Activated CD4-positive, alpha-beta T cell treated with anti-CD3 and anti-CD28 coated beads, Interleukin-2, amount 50 U/mL, for 16 hours (primary cell): ENCODE measurements around the gene SMARCB1.
A peak's percentile ranks its signal among the peaks of the same experiment; 100 is the strongest.

Source experiments
- DNase-seq: peaks from one replicate; pipeline ENCODE4 v3.0.0-alpha.2; 2020

Gene SMARCB1

DNA sequence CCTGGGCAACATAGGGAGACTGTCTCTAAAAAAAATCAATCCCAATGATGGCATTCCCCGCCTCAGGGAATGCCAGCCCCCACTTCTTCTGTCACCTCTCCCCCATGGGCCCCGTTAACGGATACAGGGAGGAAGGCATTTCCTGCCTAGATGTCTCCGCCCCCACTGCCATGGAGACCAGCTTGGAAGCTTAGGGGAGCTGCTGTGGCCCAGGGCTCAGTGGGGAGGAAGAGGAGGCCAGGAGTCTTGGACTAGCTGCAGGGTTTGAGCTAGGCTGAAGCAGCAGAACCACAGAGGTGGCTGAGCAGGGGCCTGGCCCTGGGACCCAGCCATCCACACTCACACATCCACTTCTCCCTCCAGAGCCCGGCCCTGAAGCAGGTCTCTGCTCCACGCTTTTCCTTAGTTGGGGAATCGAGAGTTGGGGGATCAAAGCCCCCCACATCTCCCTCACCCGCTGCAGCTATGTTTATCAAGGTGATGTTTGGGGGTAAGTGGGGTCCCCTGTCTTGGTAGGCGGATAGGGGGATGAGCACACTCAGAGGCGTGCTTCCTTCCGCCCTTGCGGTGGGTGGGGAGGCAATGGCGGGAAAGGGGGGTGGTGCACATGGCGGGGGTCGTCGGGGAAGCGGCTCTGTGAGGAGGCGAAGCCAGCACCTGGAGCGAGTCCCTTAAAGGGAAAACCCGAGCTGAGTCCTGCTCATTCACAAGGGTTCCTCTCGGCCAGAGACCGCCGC is 23.8 kb upstream of the SMARCB1 start, which contains the start of gene C22orf15:
C22orf15 (plus strand) TSS at position 149 of the 737 bp plus-strand sequence; CDS start at position 466, 317 bp downstream.
- DNase-seq: no peak

DNA sequence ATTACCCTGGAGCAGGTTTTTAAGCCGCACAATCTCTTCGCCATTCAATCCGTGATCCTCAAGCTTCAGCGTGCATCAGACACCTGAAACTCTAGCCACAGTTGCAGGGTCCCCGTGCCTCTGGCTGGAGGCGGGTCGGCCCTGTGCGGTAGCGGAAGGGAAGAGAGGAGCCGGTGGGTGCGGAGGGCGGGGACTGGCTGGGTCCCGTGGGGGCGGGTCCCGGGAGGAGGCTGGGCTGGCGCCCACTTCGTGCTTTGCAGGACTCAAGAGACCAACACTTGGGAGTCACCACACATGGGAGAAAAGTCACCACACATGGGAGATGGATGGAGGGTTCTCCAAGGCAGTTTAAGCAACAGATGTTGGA is 23.2 kb upstream of the SMARCB1 start:
- DNase-seq: peak; percentile 48

DNA sequence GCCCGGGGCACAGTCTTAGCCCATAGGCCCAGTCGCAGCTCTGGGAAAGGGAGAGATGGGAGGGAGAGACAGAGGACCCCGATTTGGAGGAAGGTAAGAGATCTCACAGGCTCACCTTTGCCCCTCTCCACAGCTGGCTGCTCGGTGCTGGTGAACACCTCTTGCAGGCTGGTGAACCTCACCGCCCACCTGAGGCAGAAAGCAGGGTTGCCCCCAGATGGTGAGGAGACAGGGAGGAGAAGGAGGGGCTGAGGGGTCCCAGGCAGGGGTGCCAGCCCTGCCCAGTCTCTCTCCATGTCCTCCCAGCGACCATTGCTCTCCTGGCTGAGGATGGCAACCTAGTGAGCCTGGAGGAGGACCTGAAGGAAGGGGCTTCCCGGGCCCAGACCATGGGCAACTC is 22.8 kb upstream of the SMARCB1 start:
- no peak for DNase-seq

DNA sequence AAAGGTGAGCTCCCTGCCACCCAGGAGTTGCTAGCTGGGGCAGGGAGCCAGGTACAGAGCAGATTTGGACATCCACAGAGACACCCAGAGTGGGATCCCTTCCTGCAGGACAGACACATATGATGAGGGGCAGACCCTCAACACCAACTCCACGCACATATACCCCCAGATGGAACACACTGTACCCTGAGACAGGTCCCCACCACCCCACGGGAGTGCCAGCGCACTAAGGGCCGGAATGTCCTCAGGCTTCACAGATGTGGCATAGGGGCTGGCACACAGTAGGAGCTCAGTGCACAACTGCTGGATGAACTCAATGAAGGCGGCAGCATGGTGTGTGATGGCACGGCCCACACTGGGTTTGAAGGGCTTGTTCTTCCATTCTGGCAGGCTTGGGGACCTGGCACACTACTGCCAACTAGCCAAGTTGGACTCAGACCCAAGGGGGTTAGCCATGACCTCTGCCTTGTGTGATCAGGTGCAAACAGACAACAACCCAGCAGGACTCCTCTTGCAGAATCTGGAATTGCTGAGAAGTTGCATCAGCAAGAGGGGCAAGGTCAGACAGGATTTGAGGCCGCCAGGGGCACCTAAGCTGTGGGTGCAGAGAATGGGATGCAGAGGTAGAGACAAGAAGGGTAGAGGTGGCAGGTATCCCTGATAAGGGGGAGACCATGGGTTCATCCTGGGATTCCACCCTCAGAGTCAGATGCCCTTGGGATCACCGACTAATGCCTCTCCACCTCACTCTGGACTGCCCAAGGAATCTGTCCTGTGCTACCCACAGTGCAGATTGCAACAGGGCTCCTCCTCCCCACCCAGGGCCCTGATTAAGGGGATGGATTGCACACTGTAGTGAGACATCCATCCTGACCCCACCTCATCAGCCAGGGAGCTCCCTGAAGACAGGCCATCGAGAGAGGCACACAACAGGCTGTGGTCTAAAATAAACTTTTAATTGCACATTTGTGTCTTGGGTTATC is 21.6 kb upstream of the SMARCB1 start:
- no peak for DNase-seq

DNA sequence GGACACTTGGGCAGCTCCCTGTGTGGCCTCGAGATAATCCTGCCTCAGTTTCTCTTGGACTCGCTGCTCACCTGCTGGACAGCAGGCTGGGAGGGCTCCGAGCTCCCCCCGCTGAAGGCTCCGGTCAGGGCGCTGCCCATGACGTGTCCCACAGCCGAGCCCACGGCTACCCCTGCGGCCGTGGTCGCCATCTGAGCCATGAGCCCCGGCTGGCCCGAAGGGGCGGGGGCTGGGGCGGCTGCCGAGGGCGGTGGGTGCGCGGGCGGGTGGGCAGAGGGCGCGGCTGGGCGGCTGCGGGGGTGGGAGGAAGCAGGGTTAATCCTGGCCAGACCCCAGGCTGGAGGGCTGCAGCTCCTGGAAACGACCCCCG is 19.5 kb upstream of the SMARCB1 start:
- DNase-seq: no peak

DNA sequence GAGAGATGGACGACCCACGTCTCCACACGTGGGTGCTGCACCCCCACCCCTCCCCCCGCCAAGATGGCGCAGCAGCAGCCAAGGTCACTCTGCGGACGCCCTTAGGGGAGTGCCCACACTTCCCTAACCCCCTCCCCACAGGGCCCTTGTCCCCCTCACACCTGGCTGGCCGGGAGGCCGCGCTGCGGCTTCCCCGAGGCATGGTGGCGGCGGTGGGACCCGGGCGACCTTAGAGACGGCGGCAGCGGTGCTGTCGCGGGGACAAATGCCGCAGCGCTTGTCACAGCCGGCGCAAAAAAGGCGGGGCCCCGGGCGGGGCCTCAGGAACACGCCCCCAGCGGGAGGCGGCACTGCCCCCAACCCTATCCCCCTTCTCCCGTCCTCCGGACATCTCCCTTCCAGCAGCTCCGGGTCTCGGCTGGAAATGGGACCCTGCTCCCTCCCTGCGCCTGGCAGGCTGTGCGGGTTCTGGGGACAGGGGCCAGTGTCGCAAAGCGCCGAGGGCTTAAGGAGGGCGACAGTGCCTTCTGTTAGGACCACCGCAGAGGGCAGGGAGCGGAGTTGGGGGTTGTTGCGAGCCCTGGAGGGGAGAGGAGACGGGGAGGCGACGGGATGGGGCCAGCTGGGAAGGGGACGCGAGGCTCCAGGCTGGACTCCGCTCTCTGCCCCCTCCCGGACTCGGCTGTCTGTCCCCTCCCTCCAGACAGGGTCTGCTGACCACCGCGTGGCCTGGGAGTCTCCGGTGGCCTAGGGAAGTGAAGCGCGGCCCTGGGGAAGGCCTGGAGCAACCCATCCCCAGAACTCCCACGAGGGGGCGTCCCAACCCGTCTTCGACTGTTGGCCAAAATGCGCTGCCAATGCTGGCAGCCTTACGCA is 18.9 kb upstream of the SMARCB1 start, which contains the start of gene CHCHD10:
CHCHD10 (minus strand) TSS at position 300 of the 876 bp plus-strand sequence; CDS start at position 202, 98 bp downstream.
- peak; percentile 82 for DNase-seq

DNA sequence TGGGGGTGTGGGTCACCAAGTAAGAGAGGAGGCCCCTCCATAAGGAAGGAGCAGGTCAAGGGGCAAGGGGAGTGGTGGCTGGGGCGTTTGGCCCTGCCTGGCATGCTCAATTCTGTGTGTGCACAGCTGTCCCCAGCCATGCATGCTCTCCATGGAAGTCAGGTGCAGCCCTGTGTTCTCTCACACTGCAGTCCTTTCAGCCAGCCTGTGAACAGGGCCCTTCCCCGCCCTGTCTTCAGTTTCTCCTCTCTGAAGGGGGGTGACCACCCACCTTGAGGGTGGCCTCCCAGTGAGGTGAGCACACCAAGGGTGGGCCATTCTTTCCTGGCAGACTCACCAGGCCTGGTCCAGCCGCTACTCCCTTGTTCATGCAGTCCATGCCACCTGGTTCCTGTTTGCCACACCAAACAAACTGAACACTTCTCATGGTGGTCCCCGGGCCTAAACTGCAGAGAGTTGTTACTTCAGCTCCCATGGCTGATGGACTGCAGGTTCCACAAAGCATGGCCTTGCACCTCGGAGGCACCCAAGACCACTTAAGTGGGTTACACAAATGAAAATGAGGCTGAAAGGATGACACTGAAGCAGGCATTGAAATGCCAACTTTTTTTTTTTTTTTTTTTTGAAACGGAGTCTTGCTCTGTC is 17.3 kb upstream of the SMARCB1 start:
- no peak for DNase-seq

DNA sequence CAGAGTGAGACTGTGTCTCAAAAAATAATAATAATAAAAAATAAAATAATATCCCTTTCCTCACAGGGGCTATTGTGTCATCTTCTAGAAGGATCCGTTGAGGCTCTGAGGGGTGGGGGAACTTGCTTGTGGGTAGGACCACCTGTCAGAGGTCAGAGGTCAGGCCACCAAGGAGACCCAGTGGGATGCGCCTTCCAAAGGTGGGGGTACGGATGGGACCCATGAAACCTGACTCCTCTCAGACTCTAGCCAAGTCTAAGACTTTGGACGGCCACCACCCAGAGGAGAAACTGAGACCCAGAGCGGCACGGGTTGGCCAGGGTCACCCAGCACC is 14.5 kb upstream of the SMARCB1 start:
- DNase-seq: no peak

DNA sequence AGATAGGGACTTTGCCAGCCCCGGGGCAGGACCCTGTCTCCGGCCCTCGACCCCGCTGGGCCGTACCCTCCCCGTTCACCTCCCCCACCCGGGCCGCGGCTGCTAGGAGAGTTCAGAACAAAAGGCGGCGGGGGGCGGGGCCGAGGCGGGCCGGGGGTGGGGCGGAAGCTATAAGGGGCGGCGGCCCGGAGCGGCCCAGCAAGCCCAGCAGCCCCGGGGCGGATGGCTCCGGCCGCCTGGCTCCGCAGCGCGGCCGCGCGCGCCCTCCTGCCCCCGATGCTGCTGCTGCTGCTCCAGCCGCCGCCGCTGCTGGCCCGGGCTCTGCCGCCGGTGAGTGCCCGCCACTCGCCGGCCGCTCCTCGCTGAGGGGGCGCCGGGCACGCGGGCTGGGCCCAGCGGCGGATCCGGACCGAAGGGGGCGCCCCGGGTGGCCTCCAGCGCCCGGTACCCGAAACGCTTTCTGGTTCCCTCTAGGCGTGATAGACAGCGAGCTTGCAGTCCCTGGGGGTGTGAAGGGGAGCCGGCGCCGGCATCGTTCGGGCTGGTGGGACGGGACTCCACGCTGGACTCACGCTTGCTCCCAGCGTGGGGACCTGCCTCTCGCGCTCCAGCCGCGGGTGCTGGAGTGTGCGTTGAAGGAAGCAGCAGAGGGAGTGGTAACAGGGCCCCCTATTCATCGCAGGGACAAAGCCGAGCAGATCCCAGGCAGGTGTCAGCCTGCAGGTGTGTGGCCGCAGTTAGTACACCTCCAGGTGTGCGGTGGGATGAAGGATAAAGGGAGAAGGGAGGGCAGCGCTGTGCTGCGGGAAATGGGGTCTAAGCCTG is 13.9 kb upstream of the SMARCB1 start, which contains the start of gene MMP11:
MMP11 (plus strand) TSS at position 201 of the 825 bp plus-strand sequence; CDS start at position 223, 22 bp downstream.
- peak; percentile 19 for DNase-seq

DNA sequence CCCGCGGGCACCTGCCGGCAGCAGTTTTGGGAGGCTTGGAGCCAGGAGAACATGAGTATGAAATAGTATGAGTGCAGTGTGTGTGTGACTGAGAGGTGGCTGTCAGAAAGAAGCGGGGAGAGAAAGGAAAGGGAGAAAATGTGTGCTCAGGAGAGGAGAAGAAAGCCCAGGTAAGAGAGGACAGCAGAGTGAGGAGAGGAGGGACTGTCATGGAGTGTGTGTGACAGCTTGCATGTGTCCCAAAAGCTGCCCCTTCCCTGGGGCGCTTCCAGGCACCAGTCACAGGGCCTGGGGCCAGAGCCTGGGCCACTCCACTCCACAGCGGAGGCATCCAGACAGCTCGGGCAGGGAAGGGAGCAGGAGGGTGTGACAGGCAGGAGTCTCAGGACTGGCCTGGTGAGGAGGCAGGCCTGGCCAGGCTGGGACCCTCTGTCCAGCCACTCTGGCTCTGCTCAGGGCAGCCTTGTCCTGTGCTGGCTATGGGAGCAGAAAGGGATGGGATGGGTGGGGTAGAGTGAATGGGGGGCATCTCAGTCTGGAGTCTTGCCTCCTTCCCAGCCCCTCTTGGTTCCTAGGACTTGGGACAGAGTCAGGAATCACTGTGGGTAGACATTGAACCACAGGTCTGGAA is 13.2 kb upstream of the SMARCB1 start:
- no peak for DNase-seq

DNA sequence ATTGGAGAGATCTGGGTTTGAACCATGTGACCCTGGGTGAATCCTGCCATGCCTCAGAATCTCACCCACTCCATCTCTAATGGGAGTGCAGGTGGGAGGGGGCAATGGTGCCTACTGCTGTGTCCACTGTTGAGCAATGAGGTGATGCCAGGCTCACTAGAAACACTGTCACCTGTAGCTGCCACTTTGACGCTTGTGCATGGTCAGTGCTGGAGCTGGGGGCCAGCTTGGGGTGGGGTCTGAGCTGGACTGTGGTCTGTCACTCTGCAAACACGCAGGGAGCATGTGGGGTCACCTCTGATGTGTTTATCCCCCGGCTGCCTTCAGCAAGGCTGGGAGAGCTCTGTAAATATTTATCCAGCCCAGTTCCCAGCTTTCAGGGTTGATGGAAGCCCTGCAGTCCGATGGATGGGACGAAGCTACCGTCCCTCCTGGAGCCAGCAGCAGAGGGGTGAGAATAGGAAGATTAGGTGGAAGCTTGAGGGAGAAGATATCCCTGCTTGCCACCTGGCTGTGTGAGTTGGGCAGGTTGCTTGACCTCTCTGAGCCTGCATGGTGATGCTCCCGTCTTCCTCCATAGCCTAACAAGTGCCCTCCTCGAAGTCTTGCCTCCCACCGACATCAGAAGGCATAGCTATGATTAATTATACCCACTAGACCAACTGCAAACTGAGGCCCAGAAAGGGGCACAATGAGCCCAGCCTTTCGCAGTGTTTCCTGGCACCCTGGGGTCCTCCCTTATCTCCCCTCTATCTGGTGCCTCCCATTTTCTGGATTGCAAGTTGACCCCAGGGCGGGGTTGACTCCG is 12.4 kb upstream of the SMARCB1 start:
- no peak for DNase-seq

DNA sequence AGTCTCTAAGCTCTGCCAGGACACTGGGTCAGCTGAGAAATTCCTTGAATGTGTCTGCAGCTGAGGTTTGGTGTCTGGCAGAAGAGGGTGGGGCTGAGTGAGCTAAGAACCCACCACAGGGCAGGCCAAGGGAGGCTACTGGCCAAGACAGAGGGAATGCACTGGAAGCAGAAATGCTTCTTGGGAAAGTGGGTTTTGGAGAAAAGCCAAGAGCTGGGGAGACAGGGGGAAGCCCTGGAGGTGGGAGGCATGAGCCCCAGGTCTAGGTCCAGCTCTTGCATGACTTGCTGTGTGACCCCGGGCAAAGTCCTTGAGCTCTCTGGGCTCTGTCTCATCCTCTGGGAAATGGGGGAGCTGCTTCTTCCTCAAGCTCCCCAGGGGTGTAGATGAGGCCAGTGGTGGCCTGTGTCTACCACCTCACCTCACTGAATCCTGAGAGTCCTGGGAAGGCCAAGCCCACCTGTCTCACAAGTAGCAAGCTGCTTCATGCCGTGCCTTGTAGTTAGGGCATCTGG is 11.8 kb upstream of the SMARCB1 start:
- no peak for DNase-seq

DNA sequence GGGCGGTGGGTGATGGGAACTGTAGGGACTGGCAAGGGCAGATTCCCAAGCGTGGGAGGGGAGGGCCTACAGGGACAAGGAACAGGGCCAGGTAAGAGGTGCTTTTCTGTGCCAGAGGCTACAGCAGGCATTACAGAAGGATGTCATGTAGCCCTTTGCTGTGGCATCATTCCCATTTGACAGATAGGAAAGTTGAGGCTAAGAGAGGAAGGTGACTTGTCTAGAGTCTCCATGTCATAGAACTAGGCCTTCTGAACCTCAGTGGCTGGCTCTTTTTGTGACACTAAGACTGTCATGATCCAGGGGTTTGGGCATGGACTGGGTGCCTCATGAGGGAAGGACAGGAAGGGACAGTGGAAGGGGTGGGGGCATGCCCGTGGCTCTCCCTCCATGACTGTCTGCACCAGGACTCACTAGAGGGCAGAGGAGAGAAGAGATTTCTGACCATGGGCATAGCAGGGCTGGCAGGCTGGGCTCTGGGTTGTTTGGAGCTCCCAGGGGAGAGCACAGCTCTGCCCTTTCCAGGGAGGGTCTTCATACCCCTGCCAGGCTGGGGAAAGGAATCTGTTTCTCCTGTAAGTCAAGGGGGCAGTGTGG is 10.9 kb upstream of the SMARCB1 start:
- DNase-seq: no peak

DNA sequence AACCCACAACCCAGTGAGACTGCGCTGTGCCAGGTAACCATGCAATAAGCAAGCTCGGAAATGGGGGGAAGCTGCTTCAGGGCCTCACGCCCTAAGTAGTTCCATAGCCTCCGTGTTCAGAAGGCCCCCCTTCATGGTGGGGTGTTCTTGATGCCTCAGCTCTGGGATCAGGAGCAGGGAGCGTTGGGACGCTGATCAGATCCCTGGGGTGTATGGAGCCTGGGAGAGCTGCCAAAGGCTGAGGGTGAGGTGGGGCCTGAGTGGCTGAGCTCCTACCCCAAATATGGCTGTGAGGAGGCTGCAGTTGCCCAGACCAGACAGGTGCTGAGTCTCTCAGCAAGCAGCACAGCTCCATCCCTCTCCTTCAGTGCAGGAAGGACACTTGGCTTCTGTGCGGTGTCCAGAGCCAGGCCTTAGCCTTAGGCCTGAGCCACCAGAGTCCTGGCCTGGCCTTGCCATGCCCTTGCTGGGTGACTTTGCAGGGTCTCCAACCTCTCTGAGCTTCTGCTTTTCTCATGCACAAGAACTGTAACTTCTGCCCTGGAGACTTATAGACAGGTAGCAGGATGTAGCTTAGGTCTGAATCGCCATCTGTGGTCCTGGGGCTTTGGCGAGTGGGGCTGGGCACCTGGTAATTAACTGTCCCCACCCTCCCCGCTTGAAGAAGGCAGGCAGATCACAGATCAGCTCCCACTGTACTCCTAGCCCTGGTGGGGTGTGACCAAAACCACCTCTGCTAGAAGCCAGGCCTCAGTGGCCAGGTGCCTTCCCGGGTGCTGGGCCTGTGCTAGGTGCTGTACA is 8.8 kb upstream of the SMARCB1 start:
- DNase-seq: no peak

DNA sequence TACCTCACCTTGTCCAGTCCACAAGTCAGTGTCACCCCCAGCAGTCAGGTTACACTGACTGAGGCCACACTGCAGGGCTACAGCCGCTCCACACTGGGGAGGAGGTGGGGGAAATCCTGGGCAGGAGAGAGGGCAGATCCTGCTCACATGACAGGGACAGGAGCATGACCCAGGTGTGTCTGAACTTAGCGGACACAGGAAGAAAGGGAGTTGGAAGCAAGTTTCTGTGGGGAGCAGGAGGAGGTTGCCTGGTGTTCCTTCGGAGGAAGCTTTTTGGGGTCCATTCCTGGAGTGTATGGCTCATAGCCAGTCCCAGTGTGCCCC is 8.2 kb upstream of the SMARCB1 start:
- DNase-seq: no peak

DNA sequence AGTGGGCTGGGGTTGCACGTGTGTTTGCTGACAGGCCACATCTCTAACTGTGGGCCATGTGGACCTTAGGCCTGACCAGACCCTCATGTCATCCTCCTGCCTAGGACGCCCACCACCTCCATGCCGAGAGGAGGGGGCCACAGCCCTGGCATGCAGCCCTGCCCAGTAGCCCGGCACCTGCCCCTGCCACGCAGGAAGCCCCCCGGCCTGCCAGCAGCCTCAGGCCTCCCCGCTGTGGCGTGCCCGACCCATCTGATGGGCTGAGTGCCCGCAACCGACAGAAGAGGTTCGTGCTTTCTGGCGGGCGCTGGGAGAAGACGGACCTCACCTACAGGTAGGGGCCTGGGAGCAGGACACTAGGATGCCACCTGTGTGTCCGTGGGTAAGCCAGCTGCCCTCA is 7.7 kb upstream of the SMARCB1 start:
- no peak for DNase-seq

DNA sequence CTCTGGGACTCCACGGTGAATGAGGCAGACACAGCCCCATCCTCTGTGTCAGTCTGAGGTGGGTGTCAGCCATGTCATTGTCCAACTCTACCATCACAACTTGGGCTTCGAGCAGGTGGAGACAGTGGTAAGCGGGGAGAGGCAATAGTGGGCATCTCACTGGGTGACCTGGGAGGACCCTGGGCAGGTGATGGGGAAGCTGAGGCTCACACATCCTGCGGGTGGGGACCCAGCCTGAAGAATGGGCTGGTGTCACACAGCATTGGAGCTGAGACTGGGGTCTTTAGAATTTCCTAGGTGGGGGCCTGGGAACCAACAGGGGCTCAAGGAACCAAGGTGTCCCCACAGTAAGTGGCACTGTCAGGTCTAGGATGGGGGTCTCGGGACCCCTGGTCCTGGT is 7.0 kb upstream of the SMARCB1 start:
- no peak for DNase-seq

DNA sequence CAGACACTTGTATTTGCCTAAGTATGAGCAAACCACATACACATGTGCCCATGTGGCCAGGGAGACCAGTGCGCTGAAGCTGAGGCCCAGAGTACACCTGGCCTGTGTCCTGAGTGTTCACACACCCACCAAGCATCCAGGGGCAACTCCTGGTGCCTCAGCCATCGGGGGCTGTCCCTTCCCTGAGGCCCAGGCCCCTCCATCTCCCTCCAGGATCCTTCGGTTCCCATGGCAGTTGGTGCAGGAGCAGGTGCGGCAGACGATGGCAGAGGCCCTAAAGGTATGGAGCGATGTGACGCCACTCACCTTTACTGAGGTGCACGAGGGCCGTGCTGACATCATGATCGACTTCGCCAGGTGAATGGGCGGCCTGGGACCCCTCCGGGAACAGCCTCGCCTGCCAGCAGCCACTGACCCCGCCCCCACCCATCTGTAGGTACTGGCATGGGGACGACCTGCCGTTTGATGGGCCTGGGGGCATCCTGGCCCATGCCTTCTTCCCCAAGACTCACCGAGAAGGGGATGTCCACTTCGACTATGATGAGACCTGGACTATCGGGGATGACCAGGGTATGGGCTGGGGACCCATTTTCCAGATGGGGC is 6.5 kb upstream of the SMARCB1 start:
- no peak for DNase-seq
